Gastrocnemius medialis (tissue), 4 donors: ENCODE results near the gene SLC15A2. TPM values are rescaled to one million over a fixed set of nuclear protein-coding genes. Genes with fewer than 3 reads are reported as not detected.

Experiments used
- ATAC-seq, 2 donors: fragments of 150-250 bp; one replicate each; pipeline ENCODE4 v1.9.1; 2016
- DNase-seq, 2 donors: peaks; one replicate each; pipeline ENCODE4 v3.0.0-alpha.2; 2019
- H3K27ac ChIP-seq, 4 donors: fragments of 200-600 bp; sonication (generic); 1 replicate in 1 of 4; 2 replicates in 3 of 4; pipeline ENCODE4 v1.5.1; 2016 to 2018; ENCODE audit warnings: mild to moderate bottlenecking in 2 of 4, moderate library complexity in 1 of 4
- H3K27me3 ChIP-seq, 3 donors: fragments of 200-600 bp; sonication (generic) in 2 of 3; 1 replicate in 1 of 3; 2 replicates in 2 of 3; pipeline versions ENCODE4 v1.5.1 to v1.6.0; 2016 to 2019; ENCODE audit warnings: mild to moderate bottlenecking in 1 of 3, moderate library complexity in 1 of 3
- H3K36me3 ChIP-seq, 2 donors: fragments of 200-600 bp; sonication (generic) in 1 of 2; one replicate each; pipeline ENCODE4 v1.5.1; 2017 to 2018
- H3K4me1 ChIP-seq, 2 donors: fragments of 200-600 bp; sonication (generic) in 1 of 2; one replicate each; pipeline ENCODE4 v1.5.1; 2016 to 2017; ENCODE audit warnings: mild to moderate bottlenecking in 2 of 2
- H3K4me3 ChIP-seq, 4 donors: fragments of 200-600 bp; sonication (generic) in 3 of 4; 1 replicate in 1 of 4; 2 replicates in 3 of 4; pipeline ENCODE4 v1.5.1; 2016 to 2019; ENCODE audit warnings: mild to moderate bottlenecking in 2 of 4
- H3K9me3 ChIP-seq, 3 donors: fragments of 200-600 bp; sonication (generic) in 2 of 3; 1 replicate in 1 of 3; 2 replicates in 2 of 3; pipeline ENCODE4 v1.5.1; 2016 to 2019
- CTCF ChIP-seq, 5 experiments: fragments of 450-650 bp in 3 of 5; fragments of 200-600 bp in 2 of 5; sonication (generic) in 2 of 5; IDR thresholded peaks in 4 of 5; conservative IDR thresholded peaks in 1 of 5; 1 replicate in 4 of 5; 2 replicates in 1 of 5; pipeline ENCODE4 v1.5.1; 2016 to 2019; ENCODE audit warnings: antibody characterized with exemption in 5 of 5, mild to moderate bottlenecking in 3 of 5, moderate library complexity in 3 of 5
- POLR2A ChIP-seq, 2 donors: fragments of 450-650 bp; IDR thresholded peaks; one replicate each; pipeline ENCODE4 v1.6.1; 2017; ENCODE audit warnings: antibody characterized with exemption in 2 of 2, mild to moderate bottlenecking in 2 of 2, moderate library complexity in 2 of 2
- in situ Hi-C, 4 donors: fragments of 200-750 bp; cut with MboI; loops; one replicate each; pipeline versions ENCODE4 v1.15.0 to v1.8.0; 2017; ENCODE audit warnings: low sequenced_read_pairs in 4 of 4
- intact Hi-C: fragments of 100-400 bp; cut with DNase I; formaldehyde crosslinking; loops from one replicate; pipeline ENCODE4 v1.15.1; 2023; ENCODE audit warnings: low total_unique reads
- total RNA-seq, 4 donors: library from RNA; depleted of rRNA; stranded (reverse); fragments of >200 nt; gene quantifications; one replicate each; pipeline versions ENCODE4 v1.1.0 to v1.2.3, GENCODE V29; 2016

The SLC15A2 gene
- total RNA-seq, 4 donors from 2014 or later: 0.07 to 0.82 (median 0.41) TPM

- Histone ChIP-seq H3K27me3 (no peaks in the 10 kb centered on the region), H3K4me1 (no peaks in the 10 kb centered on the region), H3K4me3 (no peak overlapping the region), H3K9me3 (no peaks in the 10 kb centered on the region), H3K27ac (no peak overlapping the region), H3K36me3 (no peaks in the 10 kb centered on the region)
- TF ChIP-seq POLR2A (IDR thresholded peaks at IDR 0.05) (no peak), CTCF (IDR thresholded peaks at IDR 0.05 in 4 of 5, conservative IDR thresholded peaks at IDR 0.05 in 1 of 5) (no peak)
- DNase-seq (no peak), ATAC-seq (no peak)
- in situ Hi-C loops (no loop called here), intact Hi-C loops (no loop called here)
These were observed 62.2 kb downstream of the SLC15A2 start for GRCh38 chr3:121956363-121956762.

GRCh38 chr3:121957674-121958415 lies 63.6 kb downstream of the SLC15A2 start:
- intact Hi-C loops (no loop called here), in situ Hi-C loops (no loop called here)
- no peaks in the 10 kb centered on the region for H3K27me3 ChIP-seq
- H3K27ac ChIP-seq: no peak overlapping the region
- H3K4me1 ChIP-seq: no peaks in the 10 kb centered on the region
- peak; percentile 13 to 29 for DNase-seq
- ATAC-seq: no peak
- H3K36me3 ChIP-seq: no peaks in the 10 kb centered on the region
- TF ChIP-seq CTCF (IDR thresholded peaks at IDR 0.05 in 4 of 5, conservative IDR thresholded peaks at IDR 0.05 in 1 of 5): no peak
- no peak for TF ChIP-seq POLR2A (IDR thresholded peaks at IDR 0.05)
- no peaks in the 10 kb centered on the region for H3K9me3 ChIP-seq
- no peak overlapping the region for H3K4me3 ChIP-seq

GRCh38 chr3:121958801-121959200 lies 64.6 kb downstream of the SLC15A2 start:
- DNase-seq: no peak
- no peaks in the 10 kb centered on the region for H3K9me3 ChIP-seq
- no peak overlapping the region for H3K27ac ChIP-seq
- in situ Hi-C loops (no loop called here), intact Hi-C loops (no loop called here)
- no peak overlapping the region for H3K4me3 ChIP-seq
- no peak for ATAC-seq
- TF ChIP-seq POLR2A (IDR thresholded peaks at IDR 0.05): no peak
- TF ChIP-seq CTCF (IDR thresholded peaks at IDR 0.05 in 4 of 5, conservative IDR thresholded peaks at IDR 0.05 in 1 of 5): no peak
- no peaks in the 10 kb centered on the region for H3K4me1 ChIP-seq
- no peaks in the 10 kb centered on the region for H3K27me3 ChIP-seq
- H3K36me3 ChIP-seq: no peaks in the 10 kb centered on the region

- in situ Hi-C loops: no loop called here
- H3K9me3 ChIP-seq: no peaks in the 10 kb centered on the region
- H3K4me3 ChIP-seq: no peak overlapping the region
- TF ChIP-seq CTCF (IDR thresholded peaks at IDR 0.05 in 4 of 5, conservative IDR thresholded peaks at IDR 0.05 in 1 of 5): no peak
- TF ChIP-seq POLR2A (IDR thresholded peaks at IDR 0.05): no peak
- no peaks in the 10 kb centered on the region for H3K4me1 ChIP-seq
- intact Hi-C loops: no loop called here
- no peaks in the 10 kb centered on the region for H3K36me3 ChIP-seq
- H3K27ac ChIP-seq: no peak overlapping the region
- no peak for ATAC-seq
- H3K27me3 ChIP-seq: no peaks in the 10 kb centered on the region
- no peak for DNase-seq
These were observed 67.1 kb downstream of the SLC15A2 start for GRCh38 chr3:121961283-121961682.

GRCh38 chr3:121962443-121962842 lies 68.2 kb downstream of the SLC15A2 start:
- H3K9me3 ChIP-seq: no peaks in the 10 kb centered on the region
- no peaks in the 10 kb centered on the region for H3K27me3 ChIP-seq
- in situ Hi-C loops: no loop called here
- DNase-seq (no peak), ATAC-seq (no peak)
- H3K27ac ChIP-seq: no peak overlapping the region
- intact Hi-C loops: no loop called here
- H3K4me3 ChIP-seq: no peak overlapping the region
- no peaks in the 10 kb centered on the region for H3K36me3 ChIP-seq
- TF ChIP-seq POLR2A (IDR thresholded peaks at IDR 0.05) (no peak), CTCF (IDR thresholded peaks at IDR 0.05 in 4 of 5, conservative IDR thresholded peaks at IDR 0.05 in 1 of 5) (no peak)
- no peaks in the 10 kb centered on the region for H3K4me1 ChIP-seq
